Measurements from ENCODE around the gene SOX4.

- TF ChIP-seq CTCF (IDR thresholded peaks at IDR 0.05) (no peak), POLR2A (IDR thresholded peaks at IDR 0.05) (no peak)
Observed at GRCh38 chr6:21586300-21586699, 7.3 kb upstream of the SOX4 start.
